Femur (tissue), 1 donor: Measurements from ENCODE around the gene TTC3.
A peak's percentile ranks its signal among the peaks of the same experiment; 100 is the strongest.

Source experiments
- DNase-seq: peaks from one replicate; pipeline ENCODE4 v3.0.0-alpha.2; 2017

TTC3 gene

GRCh38 chr21:37153935-37154350, 80.9 kb downstream of the TTC3 start:
- peak; percentile 52 for DNase-seq

GRCh38 chr21:37155186-37155585, 82.1 kb downstream of the TTC3 start:
- DNase-seq: no peak

- no peak for DNase-seq
Observed at GRCh38 chr21:37157938-37158337, 84.9 kb downstream of the TTC3 start.

- DNase-seq: no peak
Observed at GRCh38 chr21:37159053-37159776, 86.2 kb downstream of the TTC3 start.

- no peak for DNase-seq
Observed at GRCh38 chr21:37159949-37160348, 86.9 kb downstream of the TTC3 start.

- DNase-seq: no peak
Observed at GRCh38 chr21:37164742-37165141, 91.7 kb downstream of the TTC3 start.

- DNase-seq: no peak
Observed at GRCh38 chr21:37165586-37165985, 92.5 kb downstream of the TTC3 start.

- DNase-seq: no peak
Observed at GRCh38 chr21:37166733-37167132, 93.7 kb downstream of the TTC3 start.

GRCh38 chr21:37168666-37169065, 95.6 kb downstream of the TTC3 start:
- DNase-seq: no peak

GRCh38 chr21:37172646-37173045, 99.6 kb downstream of the TTC3 start:
- DNase-seq: no peak

- no peak for DNase-seq
Observed at GRCh38 chr21:37176716-37177115, 103.7 kb downstream of the TTC3 start.

- no peak for DNase-seq
Observed at GRCh38 chr21:37181059-37181458, 108.0 kb downstream of the TTC3 start.

GRCh38 chr21:37182222-37182621, 109.2 kb downstream of the TTC3 start:
- DNase-seq: no peak

GRCh38 chr21:37183749-37184148, 110.7 kb downstream of the TTC3 start:
- DNase-seq: no peak

GRCh38 chr21:37184784-37185593, 111.9 kb downstream of the TTC3 start:
- DNase-seq: no peak

- no peak for DNase-seq
Observed at GRCh38 chr21:37186983-37187382, 113.9 kb downstream of the TTC3 start.

GRCh38 chr21:37188825-37189224, 115.8 kb downstream of the TTC3 start:
- DNase-seq: no peak

GRCh38 chr21:37192019-37192418, 119.0 kb downstream of the TTC3 start:
- no peak for DNase-seq

GRCh38 chr21:37193006-37193405, 120.0 kb downstream of the TTC3 start:
- DNase-seq: no peak

- DNase-seq: no peak
Observed at GRCh38 chr21:37193676-37194075, 120.6 kb downstream of the TTC3 start.

- no peak for DNase-seq
Observed at GRCh38 chr21:37195059-37195458, 122.0 kb downstream of the TTC3 start.

GRCh38 chr21:37195610-37196009, 122.6 kb downstream of the TTC3 start:
- DNase-seq: no peak

- no peak for DNase-seq
Observed at GRCh38 chr21:37196847-37197246, 123.8 kb downstream of the TTC3 start.

GRCh38 chr21:37197746-37198145, 124.7 kb downstream of the TTC3 start:
- no peak for DNase-seq
